Heart left ventricle (tissue), 16 donors: ENCODE data around the gene MAPK12. TPM values are rescaled to one million over a fixed set of nuclear protein-coding genes. Genes with fewer than 3 reads are reported as not detected.
A peak's percentile ranks its signal among the peaks of the same experiment; 100 is the strongest.

ENCODE experiments used
- ATAC-seq, 4 donors: fragments of 200-7000 bp; cut with Tn5 transposase; one replicate each; pipeline ENCODE4 v1.9.1; 2020 to 2022; ENCODE audit warnings: moderate library complexity in 4 of 4, mild to moderate bottlenecking in 3 of 4, moderate number of reproducible peaks in 1 of 4
- DNase-seq, 5 donors: peaks; one replicate each; pipeline ENCODE4 v3.0.0-alpha.2; 2020
- H3K27ac ChIP-seq, 12 donors: fragments of 200-600 bp; sonication (generic) in 4 of 12; one replicate each; pipeline versions ENCODE4 v1.5.0 to v1.8.0; 2016 to 2022; ENCODE audit warnings: mild to moderate bottlenecking in 2 of 12
- H3K27me3 ChIP-seq, 9 donors: fragments of 200-600 bp; sonication (generic) in 2 of 9; one replicate each; pipeline versions ENCODE4 v1.5.1 to v1.8.0; 2016 to 2022; ENCODE audit warnings: mild to moderate bottlenecking in 3 of 9
- H3K36me3 ChIP-seq, 9 donors: fragments of 200-600 bp; sonication (generic) in 2 of 9; one replicate each; pipeline versions ENCODE4 v1.5.0 to v1.8.0; 2018 to 2022; ENCODE audit warnings: mild to moderate bottlenecking in 2 of 9
- H3K4me1 ChIP-seq, 12 donors: fragments of 200-600 bp; sonication (generic) in 4 of 12; one replicate each; pipeline versions ENCODE4 v1.5.0 to v1.8.0; 2016 to 2022; ENCODE audit warnings: mild to moderate bottlenecking in 3 of 12
- H3K4me3 ChIP-seq, 12 donors: fragments of 200-600 bp; sonication (generic) in 4 of 12; one replicate each; pipeline versions ENCODE4 v1.5.0 to v1.8.0; 2017 to 2022; ENCODE audit warnings: mild to moderate bottlenecking in 9 of 12, moderate library complexity in 4 of 12
- H3K9me3 ChIP-seq, 12 donors: fragments of 200-600 bp; sonication (generic) in 4 of 12; one replicate each; pipeline versions ENCODE4 v1.5.0 to v1.8.0; 2016 to 2022; ENCODE audit warnings: mild to moderate bottlenecking in 1 of 12
- CTCF ChIP-seq, 12 donors: fragments of 200-600 bp; sonication (generic) in 4 of 12; IDR thresholded peaks; one replicate each; pipeline versions ENCODE4 v1.5.0 to v1.8.0; 2018 to 2022; ENCODE audit warnings: antibody characterized with exemption in 12 of 12, mild to moderate bottlenecking in 5 of 12
- POLR2A ChIP-seq, 2 donors: fragments of 450-650 bp; IDR thresholded peaks; one replicate each; pipeline ENCODE4 v1.6.1; 2017; ENCODE audit warnings: antibody characterized with exemption in 2 of 2, mild to moderate bottlenecking in 2 of 2, moderate library complexity in 2 of 2
- WGBS, 4 donors: extraction: QIAGEN DNeasy Blood & Tissue Kit in 2 of 4; methylation state at CpG; one replicate each; pipeline versions ENCODE4 v1.1.5 to v1.1.7; 2013 to 2018; 5-methylcytosine and 5-hydroxymethylcytosine counted together
- intact Hi-C, 10 donors: fragments of 100-400 bp; cut with DNase I; formaldehyde crosslinking; loops; one replicate each; pipeline versions ENCODE4 v1.11.1 to v1.14.2; 2022
- polyA plus RNA-seq, 2 donors: library from polyadenylated mRNA; stranded (reverse); fragments of 200-250 nt; gene quantifications; one replicate each; pipeline ENCODE4 v1.2.3, GENCODE V29; 2013
- total RNA-seq, 9 donors: library from RNA; depleted of rRNA in 2 of 9; stranded (reverse); fragments of >200 nt in 2 of 9; fragmentation: NEBNext Ultra II Directional in 3 of 9; extraction: Animal tissue kit (Norgen Biotek cat#: 25700) in 3 of 9; gene quantifications; one replicate each; pipeline versions ENCODE4 v1.1.0 to v1.2.4, GENCODE V29; 2016 to 2023
- donor health status: ischemic (EF 13 %, LVEDD 7.1; RV severe dilation, severe dysfunction).
- donor health status: healthy with polysubstance abuse.
- donor health status: DM: no; HTN: yes; CAD: no.
- donor health status: DM: no; HTN: no; CAD: no.
- donor health status: ischemic (EF 25% LVEDD 6.9; RV normal size, moderate dysfunction).
- donor health status: ischemic (EF 25% LVEDD 5.7; RV mildly dilated, moderate dysfunction).
- donor health status: healthy.
- donor health status: DM: yes; HTN: yes; CAD: no.
- donor health status: ischemic (EF 35%, LVEDD 5.7; RV mildly dilated, moderate dysfunction).
- donor health status: nonischemic (EF 11% LVEDD 7.7; RV severe dilation, severe dysfunction).
- donor health status: DM: yes; HTN: yes; CAD: no.
- donor health status: PGD.
- donor health status: ischemic (EF 29% LVEDD 5.4; RV normal size, mild dysfunction).
- donor health status: nonischemic (EF 23%, LVEDD 6.1; RV moderate dilation, normal function).

MAPK12 gene
- total and polyA plus RNA-seq, 11 donors, result 11.6 to 18.0 (median 15.5) TPM

GRCh38 chr22:50264946-50265669 lies 3.6 kb upstream of the MAPK12 start:
- H3K9me3 ChIP-seq, result no peaks in the 10 kb centered on the region
- intact Hi-C loops, result no loop called here
- peaks cover 0 to 21% (median 0%) of the 10 kb centered on the region in 9 donors for H3K27me3 ChIP-seq
- no peaks in the 10 kb centered on the region for H3K36me3 ChIP-seq
- WGBS, 4 donors, result 83 to 89% (median 85%) methylated on average over 3 to 15 of the region's 15 CpGs
- DNase-seq, result no peak
- H3K27ac ChIP-seq, result no peak overlapping the region
- peaks cover 6 to 63% (median 34%) of the 10 kb centered on the region in 12 donors for H3K4me1 ChIP-seq
- TF ChIP-seq POLR2A (IDR thresholded peaks at IDR 0.05) (no peak), CTCF (IDR thresholded peaks at IDR 0.05) (no peak)
- no peak for ATAC-seq
- H3K4me3 ChIP-seq, result no peak overlapping the region

- no peaks in the 10 kb centered on the region for H3K9me3 ChIP-seq
- H3K4me3 ChIP-seq, result no peak overlapping the region
- H3K27me3 ChIP-seq, result peaks cover 0 to 15% (median 0%) of the 10 kb centered on the region in 9 donors
- peaks cover 6 to 57% (median 29%) of the 10 kb centered on the region in 12 donors for H3K4me1 ChIP-seq
- H3K36me3 ChIP-seq, result no peaks in the 10 kb centered on the region
- no peak for TF ChIP-seq POLR2A (IDR thresholded peaks at IDR 0.05)
- no peak for TF ChIP-seq CTCF (IDR thresholded peaks at IDR 0.05)
- H3K27ac ChIP-seq, result no peak overlapping the region
- 89 to 91% (median 90%) methylated on average over 12 to 15 of the region's 15 CpGs for WGBS, 4 donors
- ATAC-seq (no peak), DNase-seq (no peak)
- intact Hi-C loops, result no loop called here
These were observed 2.7 kb upstream of the MAPK12 start for GRCh38 chr22:50264104-50264745.

- Histone ChIP-seq H3K4me1 (peaks cover 7 to 57% (median 22%) of the 10 kb centered on the region in 12 donors), H3K9me3 (no peaks in the 10 kb centered on the region), H3K27ac (no peak overlapping the region), H3K27me3 (peaks cover 0 to 13% (median 0%) of the 10 kb centered on the region in 9 donors), H3K4me3 (no peak overlapping the region), H3K36me3 (no peaks in the 10 kb centered on the region)
- no peak for DNase-seq
- no peak for TF ChIP-seq CTCF (IDR thresholded peaks at IDR 0.05)
- intact Hi-C loops, result no loop called here
- ATAC-seq, result no peak
- WGBS, 4 donors, result 60 to 68% (median 63%) methylated on average over 9 of the region's 9 CpGs
These were observed 1.6 kb upstream of the MAPK12 start for GRCh38 chr22:50262973-50263617.

GRCh38 chr22:50262460-50262911 lies 1.0 kb upstream of the MAPK12 start:
- Histone ChIP-seq H3K4me1 (peaks cover 6 to 57% (median 19%) of the 10 kb centered on the region in 12 donors), H3K27ac (peak overlapping the region in 1 of 12 donors; percentile 70), H3K9me3 (no peaks in the 10 kb centered on the region), H3K36me3 (no peaks in the 10 kb centered on the region), H3K4me3 (peak overlapping the region in 1 of 12 donors; percentile 68), H3K27me3 (peaks cover 0 to 13% (median 0%) of the 10 kb centered on the region in 9 donors)
- ATAC-seq (no peak), DNase-seq (no peak)
- TF ChIP-seq CTCF (IDR thresholded peaks at IDR 0.05) (no peak), POLR2A (IDR thresholded peaks at IDR 0.05) (no peak)
- intact Hi-C loops, result no loop called here
- WGBS, 4 donors, result 68 to 86% (median 80%) methylated on average over 6 to 7 of the region's 7 CpGs
